Measurements from ENCODE around the gene CES3. TPM values are rescaled to one million over a fixed set of nuclear protein-coding genes. Genes with fewer than 3 reads are reported as not detected.

CES3 gene
- total RNA-seq, 2 experiments from 2014 or later: 1.1 to 1.3 TPM

GRCh38 chr16:66996324-66996982, 35.4 kb downstream of the CES3 start:
- Histone ChIP-seq H3K36me3 (ENCODE audit: insufficient read depth, low read length) (no peaks in the 10 kb centered on the region), H3K4me1 (ENCODE audit: insufficient read depth, low read length) (peaks cover 14% of the 10 kb centered on the region), H3K27ac (ENCODE audit: low read depth in 1 of 2, low read length in 2 of 2) (no peak overlapping the region), H3K4me3 (ENCODE audit: low read length) (no peak overlapping the region), H3K27me3 (ENCODE audit: control insufficient read depth in 1 of 2, insufficient read depth in 2 of 2, low read length in 2 of 2) (no peaks in the 10 kb centered on the region), H3K9me3 (ENCODE audit: control insufficient read depth in 1 of 2, insufficient read depth in 1 of 2, low read length in 2 of 2) (no peaks in the 10 kb centered on the region)
- Mint-ChIP-seq H3K27me3 (no peaks in the 10 kb centered on the region), H3K36me3 (ENCODE audit: low read depth) (no peaks in the 10 kb centered on the region), H3K9me3 (no peaks in the 10 kb centered on the region), H3K4me1 (ENCODE audit: low read depth) (peaks cover 9% of the 10 kb centered on the region), H3K4me3 (no peak overlapping the region), H3K27ac (no peak overlapping the region)
- no peak for DNase-seq
- TF ChIP-seq CTCF (IDR thresholded peaks at IDR 0.05): no peak
- intact Hi-C loops (cut with DNase I, micrococcal nuclease): no loop called here
- POLR2A ChIA-PET: no interaction called here
- CTCF ChIA-PET: no interaction called here
- ATAC-seq (ENCODE audit: poor library complexity): no peak

GRCh38 chr16:66996983-66997358, 35.9 kb downstream of the CES3 start:
- ATAC-seq (ENCODE audit: poor library complexity) (no peak), DNase-seq (no peak)
- CTCF ChIA-PET: no interaction called here
- Histone ChIP-seq H3K27me3 (ENCODE audit: control insufficient read depth in 1 of 2, insufficient read depth in 2 of 2, low read length in 2 of 2) (no peaks in the 10 kb centered on the region), H3K4me3 (ENCODE audit: low read length) (no peak overlapping the region), H3K36me3 (ENCODE audit: insufficient read depth, low read length) (no peaks in the 10 kb centered on the region), H3K4me1 (ENCODE audit: insufficient read depth, low read length) (peaks cover 18% of the 10 kb centered on the region), H3K27ac (ENCODE audit: low read depth in 1 of 2, low read length in 2 of 2) (no peak overlapping the region), H3K9me3 (ENCODE audit: control insufficient read depth in 1 of 2, insufficient read depth in 1 of 2, low read length in 2 of 2) (no peaks in the 10 kb centered on the region)
- H3K4me3 Mint-ChIP-seq: no peak overlapping the region
- no peaks in the 10 kb centered on the region for H3K27me3 Mint-ChIP-seq
- H3K9me3 Mint-ChIP-seq: no peaks in the 10 kb centered on the region
- intact Hi-C loops (cut with DNase I, micrococcal nuclease): no loop called here
- H3K4me1 Mint-ChIP-seq (ENCODE audit: low read depth): peaks cover 9% of the 10 kb centered on the region
- H3K27ac Mint-ChIP-seq: no peak overlapping the region
- TF ChIP-seq CTCF (IDR thresholded peaks at IDR 0.05): no peak
- H3K36me3 Mint-ChIP-seq (ENCODE audit: low read depth): no peaks in the 10 kb centered on the region
- POLR2A ChIA-PET: no interaction called here

GRCh38 chr16:67000384-67001351, 39.6 kb downstream of the CES3 start:
- POLR2A ChIA-PET: interaction anchor here (0.6 to 1.5 kb wide), 5 partner anchors 14 to 184 kb away, joined by 3 to 5 read pairs (median 5); partner anchors contain the start of gene CBFB
- peak; percentile 73 for ATAC-seq (ENCODE audit: poor library complexity)
- H3K36me3 Mint-ChIP-seq (ENCODE audit: low read depth): no peaks in the 10 kb centered on the region
- H3K9me3 Mint-ChIP-seq: no peaks in the 10 kb centered on the region
- H3K4me1 Mint-ChIP-seq (ENCODE audit: low read depth): peaks cover 9% of the 10 kb centered on the region
- Histone ChIP-seq H3K27ac (ENCODE audit: low read depth in 1 of 2, low read length in 2 of 2) (peak overlapping the region in 1 of 2 donors; percentile 37), H3K27me3 (ENCODE audit: control insufficient read depth in 1 of 2, insufficient read depth in 2 of 2, low read length in 2 of 2) (no peaks in the 10 kb centered on the region), H3K36me3 (ENCODE audit: insufficient read depth, low read length) (peaks cover 9% of the 10 kb centered on the region), H3K4me3 (ENCODE audit: low read length) (peak overlapping the region; percentile 56), H3K4me1 (ENCODE audit: insufficient read depth, low read length) (peaks cover 18% of the 10 kb centered on the region), H3K9me3 (ENCODE audit: control insufficient read depth in 1 of 2, insufficient read depth in 1 of 2, low read length in 2 of 2) (no peaks in the 10 kb centered on the region)
- H3K27me3 Mint-ChIP-seq: no peaks in the 10 kb centered on the region
- intact Hi-C loops (cut with DNase I, micrococcal nuclease): no loop called here
- no peak for TF ChIP-seq CTCF (IDR thresholded peaks at IDR 0.05)
- CTCF ChIA-PET: interaction anchor here (1.8 kb wide), 1 partner anchor 155 kb away, joined by 9 read pairs; no protein-coding TSS in a partner anchor
- peak overlapping the region; percentile 79 for H3K27ac Mint-ChIP-seq
- peak; percentile 23 to 85 (median 50) for DNase-seq
- peak overlapping the region; percentile 92 for H3K4me3 Mint-ChIP-seq

Measured in CD4-positive, alpha-beta T cell (primary cell).